Calu3 (cell line): ENCODE data around the gene MORC3. TPM values are rescaled to one million over a fixed set of nuclear protein-coding genes. Genes with fewer than 3 reads are reported as not detected.
"Not testable (repeated sequence)": the region's sequence is repeated elsewhere in the genome, so short reads cannot be mapped to it uniquely, and the experiment has no call there.

Source experiments
- BruUV-seq: library from RNA; stranded (reverse); fragments of 400-500 nt; replicated peaks from 2 replicates; lab custom pipeline; 2021; lab: Mats Ljungman, UMichigan
- CTCF ChIA-PET: fragments of 300-600 bp; sonication (Branson Sonifier 250); formaldehyde crosslinking; loops from one replicate; lab custom pipeline; 2022; ENCODE audit warnings: antibody characterized with exemption; lab: Charles Lee
- DNase-seq: peaks from one replicate; pipeline ENCODE4 v3.0.0; 2022
- H3K27ac Mint-ChIP-seq: one replicate; pipeline ENCODE4 v1.8.0; 2022; ENCODE audit warnings: mixed read lengths; ENCODE audit not compliant: unreplicated experiment
- H3K27me3 Mint-ChIP-seq: one replicate; pipeline ENCODE4 v1.8.0; 2022; ENCODE audit warnings: mixed read lengths; ENCODE audit not compliant: unreplicated experiment
- H3K36me3 Mint-ChIP-seq: one replicate; pipeline ENCODE4 v1.8.0; 2022; ENCODE audit warnings: mild to moderate bottlenecking, moderate library complexity, mixed read lengths; ENCODE audit not compliant: insufficient read depth, unreplicated experiment
- H3K4me1 Mint-ChIP-seq: one replicate; pipeline ENCODE4 v1.8.0; 2022; ENCODE audit warnings: mild to moderate bottlenecking, low read depth, mixed read lengths; ENCODE audit not compliant: unreplicated experiment
- H3K4me3 Mint-ChIP-seq: one replicate; pipeline ENCODE4 v1.8.0; 2022; ENCODE audit warnings: mild to moderate bottlenecking, low read depth, moderate library complexity, mixed read lengths; ENCODE audit not compliant: unreplicated experiment
- H3K9me3 Mint-ChIP-seq: one replicate; pipeline ENCODE4 v1.8.0; 2022; ENCODE audit warnings: low read depth, mixed read lengths; ENCODE audit not compliant: unreplicated experiment
- intact Hi-C: fragments of 100-400 bp; cut with micrococcal nuclease; formaldehyde crosslinking; loops from one replicate; pipeline ENCODE4 v1.10.0; 2022; ENCODE audit not compliant: unreplicated experiment
- total RNA-seq: library from RNA; stranded (reverse); gene quantifications from 2 replicates; pipeline ENCODE4 v1.2.3, GENCODE V29; 2022
- TF ChIP-seq, protein P1 (sequence below): fragments of 200-600 bp; IDR thresholded peaks from one replicate; pipeline ENCODE4 v1.8.0; 2022; ENCODE audit warnings: antibody characterized with exemption; ENCODE audit not compliant: unreplicated experiment

Gene MORC3
- total RNA-seq, 1 experiment from 2014 or later = 18.2 TPM

DNA sequence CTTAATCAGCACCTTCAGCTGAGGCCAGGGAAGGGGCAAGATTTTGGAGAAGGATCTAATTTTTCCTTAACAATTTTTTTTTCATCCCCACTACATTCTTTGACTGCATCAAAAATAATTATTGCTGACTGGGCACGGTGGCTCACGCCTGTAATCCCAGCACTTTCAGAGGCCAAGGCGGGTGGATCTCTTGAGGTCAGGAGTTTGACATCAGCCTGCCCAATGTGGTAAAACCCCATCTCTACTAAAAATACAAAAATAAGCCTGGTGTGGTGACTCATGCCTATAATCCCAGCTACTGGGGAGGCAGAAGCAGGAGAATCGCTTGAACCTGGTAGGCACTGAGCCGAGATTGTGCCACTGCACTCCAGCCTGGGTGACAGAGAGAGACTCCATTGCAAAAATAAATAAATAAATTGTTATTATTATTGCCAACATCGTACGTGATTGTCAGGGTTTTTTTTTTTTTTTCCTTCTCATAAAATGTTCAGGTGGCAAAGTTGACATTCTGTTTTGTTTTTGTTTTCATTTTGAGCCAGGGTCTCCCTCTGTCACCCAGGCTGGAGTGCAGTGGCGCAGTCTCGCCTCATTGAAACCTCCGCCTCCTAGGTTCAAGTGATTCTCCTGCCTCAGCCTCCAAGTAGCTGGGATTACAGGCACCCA is 37.3 kb upstream of the MORC3 start:
- no peaks in the 10 kb centered on the region for H3K9me3 Mint-ChIP-seq
- H3K4me3 Mint-ChIP-seq = no peak overlapping the region
- no peak for DNase-seq

DNA sequence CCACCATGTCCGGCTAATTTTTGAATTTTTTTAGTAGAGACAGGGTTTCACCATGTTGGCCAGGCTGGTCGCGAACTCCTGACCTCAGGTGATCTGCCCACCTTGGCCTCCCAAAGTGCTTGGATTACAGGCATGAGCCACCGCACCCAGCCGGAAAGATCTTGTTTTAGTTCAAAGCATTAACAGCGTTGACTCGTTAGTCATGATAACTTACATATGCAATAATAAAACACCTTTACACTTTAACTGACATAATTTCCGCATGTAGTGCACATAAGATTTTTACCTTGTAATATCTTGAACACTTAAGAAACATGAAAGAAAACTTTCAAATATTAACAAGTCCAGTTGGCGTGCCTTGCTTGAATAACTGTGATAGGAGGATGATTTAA is 36.8 kb upstream of the MORC3 start:
- CTCF ChIA-PET = interaction anchor here (1.2 kb wide), 1 partner anchor 37 kb away, joined by 8 read pairs; the partner anchor contains the start of gene MORC3
- H3K36me3 Mint-ChIP-seq, intact Hi-C loops, BruUV-seq, H3K27me3 Mint-ChIP-seq, H3K4me1 Mint-ChIP-seq, DNase-seq, H3K4me3 Mint-ChIP-seq, H3K9me3 Mint-ChIP-seq, H3K27ac Mint-ChIP-seq: not testable (repeated sequence)

More for the DNA sequence above, 37.3 kb upstream of the MORC3 start:
- BruUV-seq = no TSS peak
- intact Hi-C loops = no loop called here
- Mint-ChIP-seq H3K27me3 (no peaks in the 10 kb centered on the region), H3K4me1 (no peaks in the 10 kb centered on the region), H3K27ac (no peak overlapping the region), H3K36me3 (no peaks in the 10 kb centered on the region)
- CTCF ChIA-PET = interaction anchor here (1.2 kb wide), 1 partner anchor 37 kb away, joined by 8 read pairs; the partner anchor contains the start of gene MORC3
- TF ChIP-seq, protein P1, sequence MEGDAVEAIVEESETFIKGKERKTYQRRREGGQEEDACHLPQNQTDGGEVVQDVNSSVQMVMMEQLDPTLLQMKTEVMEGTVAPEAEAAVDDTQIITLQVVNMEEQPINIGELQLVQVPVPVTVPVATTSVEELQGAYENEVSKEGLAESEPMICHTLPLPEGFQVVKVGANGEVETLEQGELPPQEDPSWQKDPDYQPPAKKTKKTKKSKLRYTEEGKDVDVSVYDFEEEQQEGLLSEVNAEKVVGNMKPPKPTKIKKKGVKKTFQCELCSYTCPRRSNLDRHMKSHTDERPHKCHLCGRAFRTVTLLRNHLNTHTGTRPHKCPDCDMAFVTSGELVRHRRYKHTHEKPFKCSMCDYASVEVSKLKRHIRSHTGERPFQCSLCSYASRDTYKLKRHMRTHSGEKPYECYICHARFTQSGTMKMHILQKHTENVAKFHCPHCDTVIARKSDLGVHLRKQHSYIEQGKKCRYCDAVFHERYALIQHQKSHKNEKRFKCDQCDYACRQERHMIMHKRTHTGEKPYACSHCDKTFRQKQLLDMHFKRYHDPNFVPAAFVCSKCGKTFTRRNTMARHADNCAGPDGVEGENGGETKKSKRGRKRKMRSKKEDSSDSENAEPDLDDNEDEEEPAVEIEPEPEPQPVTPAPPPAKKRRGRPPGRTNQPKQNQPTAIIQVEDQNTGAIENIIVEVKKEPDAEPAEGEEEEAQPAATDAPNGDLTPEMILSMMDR = no peak

DNA sequence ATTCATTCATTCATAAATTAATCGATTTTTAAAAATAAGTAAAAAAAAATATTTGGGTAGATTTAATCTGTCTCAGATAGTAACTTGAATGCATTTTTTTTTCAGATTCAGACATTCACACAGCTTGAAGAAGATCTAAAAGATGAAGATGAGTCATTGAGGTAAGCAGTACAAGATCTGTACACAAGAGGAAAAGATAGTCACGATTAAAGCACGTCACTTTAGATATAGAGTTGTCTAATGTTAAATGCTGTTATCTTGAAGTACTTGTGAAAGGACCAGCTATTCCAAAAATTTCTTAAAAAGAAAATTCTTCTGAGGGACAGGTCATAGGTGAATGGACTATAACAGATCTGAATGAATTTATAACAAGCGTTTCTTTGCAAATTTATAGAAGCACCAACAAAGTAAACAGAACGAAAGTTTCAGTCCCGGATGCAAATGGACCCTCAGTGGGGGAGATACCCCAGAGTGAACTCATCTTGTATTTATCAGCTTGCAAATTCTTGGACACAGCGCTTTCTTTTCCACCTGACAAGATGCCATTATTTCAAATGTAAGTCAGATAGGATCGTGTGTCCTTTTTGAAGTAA is 31.2 kb upstream of the MORC3 start:
- Mint-ChIP-seq H3K36me3 (no peaks in the 10 kb centered on the region), H3K9me3 (no peaks in the 10 kb centered on the region), H3K27me3 (no peaks in the 10 kb centered on the region), H3K4me3 (no peak overlapping the region), H3K4me1 (no peaks in the 10 kb centered on the region), H3K27ac (no peak overlapping the region)
- intact Hi-C loops = no loop called here
- CTCF ChIA-PET = no interaction called here
- no TSS peak for BruUV-seq
- TF ChIP-seq, protein P1 = no peak
- DNase-seq = no peak

DNA sequence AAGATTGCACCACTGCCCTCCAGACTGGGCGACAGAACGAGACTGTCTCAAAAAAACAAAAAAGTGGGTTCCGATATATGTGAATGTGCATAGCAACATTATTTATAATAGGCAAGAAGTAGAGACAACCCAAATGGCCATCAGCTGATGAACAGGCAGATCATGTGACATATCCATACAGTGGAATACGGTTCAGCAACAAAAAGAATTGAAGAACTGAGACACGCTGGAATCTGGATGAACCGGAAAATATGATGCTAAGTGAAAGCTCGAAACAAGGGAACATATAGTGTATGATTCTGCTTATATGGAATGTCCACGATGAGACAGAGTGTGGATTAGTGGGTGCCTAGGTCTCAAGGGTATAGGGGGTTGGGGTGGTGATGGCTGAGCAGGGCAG is 28.5 kb upstream of the MORC3 start:
- intact Hi-C loops = no loop called here
- Mint-ChIP-seq H3K27me3 (no peaks in the 10 kb centered on the region), H3K36me3 (no peaks in the 10 kb centered on the region), H3K4me1 (no peaks in the 10 kb centered on the region), H3K9me3 (no peaks in the 10 kb centered on the region), H3K27ac (no peak overlapping the region), H3K4me3 (no peak overlapping the region)
- CTCF ChIA-PET = no interaction called here
- no peak for DNase-seq
- TF ChIP-seq, protein P1 = no peak
- BruUV-seq = no TSS peak

DNA sequence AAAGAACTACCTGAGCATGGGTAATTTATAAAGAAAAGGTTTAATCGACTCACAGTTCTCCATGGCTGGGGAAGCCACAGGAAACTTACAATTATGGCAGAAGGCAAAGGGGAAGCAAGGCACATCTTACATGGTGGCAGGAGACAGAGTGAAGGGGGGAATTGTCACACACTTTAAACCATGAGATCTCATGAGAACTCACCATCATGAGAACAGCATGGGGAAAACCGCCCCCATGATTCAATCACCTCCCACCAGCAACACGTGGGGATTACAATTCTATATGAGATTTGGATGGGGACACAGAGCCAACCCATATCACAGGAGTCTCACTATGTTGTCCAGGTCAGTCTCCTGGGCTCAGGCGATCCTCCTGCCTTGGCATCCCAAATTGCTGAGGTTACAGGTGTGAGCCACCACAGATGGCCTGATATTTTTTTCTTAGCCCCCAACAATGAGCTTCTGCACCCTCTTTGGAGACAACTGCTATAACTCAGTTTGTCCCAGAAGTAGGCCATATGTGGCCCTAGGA is 22.5 kb upstream of the MORC3 start:
- Mint-ChIP-seq H3K9me3 (no peaks in the 10 kb centered on the region), H3K4me3 (peak overlapping the region; percentile 54), H3K4me1 (peaks cover 32% of the 10 kb centered on the region), H3K27me3 (no peaks in the 10 kb centered on the region), H3K27ac (peak overlapping the region; percentile 69), H3K36me3 (no peaks in the 10 kb centered on the region)
- TF ChIP-seq, protein P1 = no peak
- BruUV-seq = no TSS peak
- no peak for DNase-seq
- intact Hi-C loops = no loop called here
- CTCF ChIA-PET = interaction anchor here (0.9 kb wide), 1 partner anchor 12 kb away, joined by 3 read pairs; no protein-coding TSS in a partner anchor
